Measurements from ENCODE around the gene CACNA1S. TPM values are rescaled to one million over a fixed set of nuclear protein-coding genes. Genes with fewer than 3 reads are reported as not detected.
A peak's percentile ranks its signal among the peaks of the same experiment; 100 is the strongest.

Gene CACNA1S
- total and polyA plus RNA-seq, 5 experiments from 2014 or later = not detected

- H3K27me3 Mint-ChIP-seq = peaks cover 9 to 35% (median 23%) of the 10 kb centered on the region in 5 donors
- no peaks in the 10 kb centered on the region for H3K36me3 Mint-ChIP-seq
- no peaks in the 10 kb centered on the region for H3K9me3 Mint-ChIP-seq
- DNase-seq (no peak), ATAC-seq (no peak)
- POLR2A ChIA-PET = interaction anchor here (1.2 kb wide), 1 partner anchor 11 kb away, joined by 3 read pairs; no protein-coding TSS in a partner anchor
- H3K4me3 Mint-ChIP-seq = no peak overlapping the region
- H3K27ac Mint-ChIP-seq = no peak overlapping the region
- peaks cover 2 to 5% (median 4%) of the 10 kb centered on the region in 4 donors for H3K4me1 Mint-ChIP-seq
These were observed 12.8 kb upstream of the CACNA1S start for GRCh38 chr1:201125019-201125418.

GRCh38 chr1:201123866-201124265, 11.6 kb upstream of the CACNA1S start:
- H3K9me3 Mint-ChIP-seq = no peaks in the 10 kb centered on the region
- no peaks in the 10 kb centered on the region for H3K36me3 Mint-ChIP-seq
- no peak overlapping the region for H3K4me3 Mint-ChIP-seq
- DNase-seq = no peak
- H3K27me3 Mint-ChIP-seq = peaks cover 9 to 31% (median 23%) of the 10 kb centered on the region in 5 donors
- POLR2A ChIA-PET = no interaction called here
- peaks cover 2 to 12% (median 10%) of the 10 kb centered on the region in 4 donors for H3K4me1 Mint-ChIP-seq
- no peak for ATAC-seq
- no peak overlapping the region for H3K27ac Mint-ChIP-seq

GRCh38 chr1:201122321-201122957, 10.2 kb upstream of the CACNA1S start:
- peak overlapping the region in 1 of 10 donors; percentile 24 for H3K27ac Mint-ChIP-seq
- H3K4me1 Mint-ChIP-seq = peaks cover 3 to 13% (median 10%) of the 10 kb centered on the region in 4 donors
- POLR2A ChIA-PET = no interaction called here
- no peak overlapping the region for H3K4me3 Mint-ChIP-seq
- H3K9me3 Mint-ChIP-seq = no peaks in the 10 kb centered on the region
- no peak for ATAC-seq
- H3K27me3 Mint-ChIP-seq = peaks cover 6 to 22% (median 15%) of the 10 kb centered on the region in 5 donors
- no peaks in the 10 kb centered on the region for H3K36me3 Mint-ChIP-seq
- DNase-seq = no peak

- peaks cover 0 to 3% (median 0%) of the 10 kb centered on the region in 5 donors for H3K27me3 Mint-ChIP-seq
- POLR2A ChIA-PET = interaction anchor here (0.8 kb wide), 1 partner anchor 35 kb away, joined by 5 read pairs; the partner anchor contains the start of gene TMEM9
- ATAC-seq (peak in 1 of 2 donors; percentile 37), DNase-seq (peak; percentile 15 to 63 (median 32))
- no peaks in the 10 kb centered on the region for H3K9me3 Mint-ChIP-seq
- no peaks in the 10 kb centered on the region for H3K36me3 Mint-ChIP-seq
- H3K27ac Mint-ChIP-seq = peak overlapping the region in 2 of 10 donors; percentile 14 to 31
- H3K4me1 Mint-ChIP-seq = peaks cover 8 to 25% (median 19%) of the 10 kb centered on the region in 4 donors
- no peak overlapping the region for H3K4me3 Mint-ChIP-seq
These were observed 7.3 kb upstream of the CACNA1S start for GRCh38 chr1:201119206-201120197.

GRCh38 chr1:201116091-201116490, 3.9 kb upstream of the CACNA1S start:
- Mint-ChIP-seq H3K9me3 (no peaks in the 10 kb centered on the region), H3K36me3 (no peaks in the 10 kb centered on the region), H3K27ac (peak overlapping the region in 3 of 10 donors; percentile 15 to 71 (median 71)), H3K4me1 (peaks cover 11 to 38% (median 24%) of the 10 kb centered on the region in 4 donors), H3K27me3 (no peaks in the 10 kb centered on the region), H3K4me3 (peak overlapping the region in 9 of 10 donors; percentile 4 to 74 (median 52))
- DNase-seq (no peak), ATAC-seq (no peak)
- POLR2A ChIA-PET = interaction anchor here (1.0 kb wide), 1 partner anchor 38 kb away, joined by 4 read pairs; the partner anchor contains the start of gene TMEM9

- H3K27ac Mint-ChIP-seq = peak overlapping the region in 2 of 10 donors; percentile 71 to 89
These were observed 3.2 kb upstream of the CACNA1S start for GRCh38 chr1:201115390-201115937.

GRCh38 chr1:201114245-201115131, 2.3 kb upstream of the CACNA1S start:
- Mint-ChIP-seq H3K36me3 (no peaks in the 10 kb centered on the region), H3K4me3 (peak overlapping the region; percentile 84 to 95 (median 94)), H3K9me3 (no peaks in the 10 kb centered on the region), H3K27ac (peak overlapping the region; percentile 79 to 95 (median 90)), H3K4me1 (peaks cover 9 to 29% (median 15%) of the 10 kb centered on the region in 4 donors), H3K27me3 (no peaks in the 10 kb centered on the region)
- POLR2A ChIA-PET = interaction anchor here (0.7 to 1.7 kb wide), 9 partner anchors 11 to 145 kb away, joined by 3 to 10 read pairs (median 4); partner anchors contain the start of genes KIF21B and TMEM9
- DNase-seq = peak; percentile 47 to 83 (median 70)
- ATAC-seq = peak; percentile 84 to 91

More at GRCh38 chr1:201115390-201115937, 3.2 kb upstream of the CACNA1S start:
- Mint-ChIP-seq H3K9me3 (no peaks in the 10 kb centered on the region), H3K36me3 (no peaks in the 10 kb centered on the region), H3K27me3 (no peaks in the 10 kb centered on the region), H3K4me1 (peaks cover 11 to 38% (median 23%) of the 10 kb centered on the region in 4 donors), H3K4me3 (peak overlapping the region in 9 of 10 donors; percentile 33 to 94 (median 54))
- ATAC-seq (no peak), DNase-seq (peak in 1 of 10 donors; percentile 51)
- POLR2A ChIA-PET = interaction anchor here (1.0 to 1.3 kb wide), 2 partner anchors 28 to 56 kb away, joined by 3 read pairs; no protein-coding TSS in a partner anchor

GRCh38 chr1:201113451-201114244, 1.4 kb upstream of the CACNA1S start:
- peak overlapping the region; percentile 84 to 95 (median 94) for H3K4me3 Mint-ChIP-seq
- DNase-seq = peak in 1 of 10 donors; percentile 4
- H3K27me3 Mint-ChIP-seq = no peaks in the 10 kb centered on the region
- peak overlapping the region; percentile 79 to 95 (median 90) for H3K27ac Mint-ChIP-seq
- H3K4me1 Mint-ChIP-seq = peaks cover 9 to 26% (median 15%) of the 10 kb centered on the region in 4 donors
- POLR2A ChIA-PET = interaction anchor here (0.7 to 1.7 kb wide), 7 partner anchors 12 to 144 kb away, joined by 3 to 10 read pairs (median 5); partner anchors contain the start of gene TMEM9
- H3K36me3 Mint-ChIP-seq = no peaks in the 10 kb centered on the region
- no peaks in the 10 kb centered on the region for H3K9me3 Mint-ChIP-seq
- ATAC-seq = no peak

- Mint-ChIP-seq H3K27ac (peak overlapping the region in 4 of 10 donors; percentile 55 to 94 (median 78)), H3K4me1 (peaks cover 9 to 26% (median 15%) of the 10 kb centered on the region in 4 donors), H3K4me3 (peak overlapping the region in 9 of 10 donors; percentile 33 to 95 (median 58)), H3K27me3 (no peaks in the 10 kb centered on the region), H3K36me3 (no peaks in the 10 kb centered on the region), H3K9me3 (no peaks in the 10 kb centered on the region)
- POLR2A ChIA-PET = no interaction called here
- no peak for ATAC-seq
- DNase-seq = no peak
These were observed 700 bp upstream of the CACNA1S start for GRCh38 chr1:201112926-201113325.

- H3K4me1 Mint-ChIP-seq = peaks cover 9 to 24% (median 14%) of the 10 kb centered on the region in 4 donors
- peak overlapping the region in 1 of 10 donors; percentile 6 for H3K27ac Mint-ChIP-seq
- POLR2A ChIA-PET = no interaction called here
- no peaks in the 10 kb centered on the region for H3K9me3 Mint-ChIP-seq
- no peak for DNase-seq
- no peaks in the 10 kb centered on the region for H3K27me3 Mint-ChIP-seq
- no peak overlapping the region for H3K4me3 Mint-ChIP-seq
- H3K36me3 Mint-ChIP-seq = no peaks in the 10 kb centered on the region
- ATAC-seq = no peak
These were observed 554 bp downstream of the CACNA1S start for GRCh38 chr1:201111672-201112071.

GRCh38 chr1:201111156-201111555, 1.1 kb downstream of the CACNA1S start:
- Mint-ChIP-seq H3K4me3 (peak overlapping the region in 1 of 10 donors; percentile 46), H3K36me3 (no peaks in the 10 kb centered on the region), H3K27ac (peak overlapping the region in 2 of 10 donors; percentile 6 to 7), H3K27me3 (no peaks in the 10 kb centered on the region), H3K9me3 (no peaks in the 10 kb centered on the region), H3K4me1 (peaks cover 9 to 18% (median 12%) of the 10 kb centered on the region in 4 donors)
- POLR2A ChIA-PET = no interaction called here
- ATAC-seq (no peak), DNase-seq (no peak)
